WI38 (cell line): ENCODE data around the gene C1orf21.

Experiments used
- H3K4me3 ChIP-seq: 2 replicates; pipeline ENCODE4 v1.5.1; 2011; ENCODE audit warnings: low read depth, mild to moderate bottlenecking, control low read depth, low read length
- CTCF ChIP-seq: IDR thresholded peaks from 2 replicates; pipeline ENCODE4 v1.5.1; 2012; ENCODE audit warnings: low read depth, mild to moderate bottlenecking, control low read depth, low read length

The C1orf21 gene

GRCh38 chr1:184633785-184634184 is 247.0 kb downstream of the C1orf21 start:
- H3K4me3 ChIP-seq, result no peak overlapping the region
- TF ChIP-seq CTCF, result no peak

GRCh38 chr1:184634296-184634695 is 247.5 kb downstream of the C1orf21 start:
- no peak for TF ChIP-seq CTCF
- no peak overlapping the region for H3K4me3 ChIP-seq

- TF ChIP-seq CTCF, result no peak
- no peak overlapping the region for H3K4me3 ChIP-seq
Observed at GRCh38 chr1:184635347-184635979, 248.6 kb downstream of the C1orf21 start.

GRCh38 chr1:184635980-184636431 is 249.2 kb downstream of the C1orf21 start:
- no peak for TF ChIP-seq CTCF
- no peak overlapping the region for H3K4me3 ChIP-seq

- TF ChIP-seq CTCF, result no peak
- no peak overlapping the region for H3K4me3 ChIP-seq
Observed at GRCh38 chr1:184637664-184638240, 250.9 kb downstream of the C1orf21 start.

GRCh38 chr1:184639205-184639604 is 252.4 kb downstream of the C1orf21 start:
- no peak for TF ChIP-seq CTCF
- no peak overlapping the region for H3K4me3 ChIP-seq

- TF ChIP-seq CTCF, result no peak
- H3K4me3 ChIP-seq, result no peak overlapping the region
Observed at GRCh38 chr1:184640505-184640904, 253.7 kb downstream of the C1orf21 start.
